HG02943 (cell line): ENCODE results near the gene TRAPPC14.

Experiments used
- ATAC-seq: cut with Tn5 transposase; IDR thresholded peaks from one replicate; pipeline ENCODE4 v1.9.1; 2021; ENCODE audit warnings: mild to moderate bottlenecking, low read depth, moderate library complexity; ENCODE audit not compliant: unreplicated experiment

TRAPPC14 gene

DNA sequence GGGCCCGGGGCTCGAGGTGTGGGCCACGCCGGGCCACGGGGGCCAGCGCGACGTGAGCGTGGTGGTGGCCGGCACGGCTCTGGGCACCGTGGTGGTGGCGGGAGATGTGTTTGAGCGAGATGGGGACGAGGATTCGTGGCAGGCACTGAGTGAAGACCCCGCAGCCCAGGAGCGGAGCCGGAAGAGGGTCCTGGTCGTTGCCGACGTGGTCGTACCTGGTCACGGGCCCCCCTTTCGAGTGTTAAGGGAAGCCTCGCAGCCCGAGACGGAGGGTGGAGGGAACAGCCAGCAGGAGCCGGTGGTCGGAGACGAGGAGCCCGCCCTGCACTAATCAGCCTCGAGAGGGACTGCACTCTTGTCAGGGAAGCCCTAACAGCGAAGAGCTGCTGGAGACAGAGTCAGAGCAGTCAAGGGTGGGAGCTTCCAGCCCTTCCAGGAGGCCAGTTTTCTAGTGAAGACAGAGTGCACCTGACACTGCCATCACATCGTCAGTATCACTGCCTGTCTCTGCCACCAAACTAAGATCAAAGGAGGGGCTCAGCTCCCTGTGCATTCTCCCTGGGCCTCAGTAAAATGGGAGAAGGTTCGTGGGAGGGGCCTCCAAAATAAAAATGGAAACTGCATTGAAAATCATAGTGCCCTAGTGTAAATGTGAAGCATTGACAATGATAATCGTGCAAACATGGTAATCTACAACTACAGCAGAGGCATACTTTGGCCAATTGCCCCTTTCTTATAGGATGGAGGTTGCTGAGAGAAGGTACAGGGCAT is 30.5 kb downstream of the TRAPPC14 start:
- no peak for ATAC-seq

DNA sequence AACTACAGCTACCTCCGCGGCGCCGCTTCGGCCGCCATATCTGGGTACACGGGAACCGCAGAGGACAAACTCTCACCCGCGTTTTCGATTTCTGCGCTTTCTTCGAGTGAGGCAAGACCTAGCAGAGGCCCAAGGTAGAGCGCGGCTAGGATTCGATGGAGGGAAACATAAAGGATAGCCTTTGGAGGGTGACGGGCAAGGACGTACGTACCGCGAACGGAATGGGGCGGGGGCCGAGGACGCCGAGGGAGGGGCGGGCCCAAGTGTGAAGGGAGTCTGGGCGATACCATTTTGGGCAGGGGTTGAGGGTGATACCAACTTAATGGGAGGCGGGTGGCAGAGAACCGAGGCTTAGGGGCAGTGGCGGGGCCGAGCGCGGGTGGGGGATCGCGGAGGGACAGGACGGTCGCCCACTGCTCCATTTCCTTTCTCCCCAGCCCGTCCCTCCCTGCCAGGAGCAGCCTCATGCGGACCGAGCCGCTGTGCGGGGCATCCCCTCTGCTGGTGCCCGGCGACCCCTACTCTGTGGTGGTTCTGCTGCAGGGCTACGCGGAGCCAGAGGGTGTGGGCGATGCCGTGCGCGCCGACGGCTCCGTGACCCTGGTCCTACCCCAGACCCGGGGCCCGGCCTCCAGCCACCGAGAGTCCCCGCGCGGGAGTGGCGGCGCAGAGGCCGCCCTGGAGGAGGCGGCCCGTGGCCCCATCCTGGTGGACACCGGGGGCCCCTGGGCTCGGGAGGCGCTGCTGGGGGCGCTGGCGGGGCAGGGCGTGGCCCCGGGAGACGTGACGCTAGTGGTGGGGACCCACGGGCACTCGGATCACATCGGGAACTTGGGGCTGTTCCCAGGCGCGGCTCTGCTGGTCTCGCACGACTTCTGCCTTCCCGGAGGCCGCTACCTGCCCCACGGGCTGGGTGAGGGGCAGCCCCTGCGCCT is 31.3 kb downstream of the TRAPPC14 start, which contains the start of gene MBLAC1:
Gene MBLAC1, plus strand, starts transcription at position 37 of the 935 bp plus-strand sequence. Its CDS starts 429 bp downstream, at position 466.
- ATAC-seq: peak; percentile 53

- peak; percentile 25 for ATAC-seq
Measured at GRCh38 chr7:100126239-100126930, 32.1 kb downstream of the TRAPPC14 start.

GRCh38 chr7:100124301-100125230 is 34.0 kb downstream of the TRAPPC14 start:
- ATAC-seq: no peak

- no peak for ATAC-seq
Measured at GRCh38 chr7:100122568-100122967, 36.0 kb downstream of the TRAPPC14 start.

DNA sequence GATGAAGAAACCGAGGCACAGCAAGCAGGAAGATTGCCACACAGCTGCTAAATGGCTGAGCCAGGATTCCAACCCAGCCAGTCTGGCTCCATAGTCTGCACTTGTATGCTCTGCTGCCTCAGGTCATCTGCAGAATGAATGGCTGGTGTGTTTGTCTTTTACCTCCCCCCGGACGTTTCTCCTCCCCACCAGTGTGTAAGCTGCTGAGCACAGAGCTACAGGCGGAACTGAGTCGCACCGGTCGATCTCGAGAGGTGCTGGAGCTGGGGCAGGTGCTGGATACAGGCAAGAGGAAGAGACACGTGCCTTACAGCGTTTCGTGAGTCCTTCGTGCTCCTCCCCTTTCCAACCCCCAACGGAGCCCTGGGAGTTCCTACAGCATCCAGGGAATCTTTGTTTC is 36.5 kb downstream of the TRAPPC14 start:
- ATAC-seq: no peak

GRCh38 chr7:100120733-100121036 is 37.8 kb downstream of the TRAPPC14 start:
- ATAC-seq: no peak

- ATAC-seq: peak; percentile 42
Measured at GRCh38 chr7:100119970-100120732, 38.4 kb downstream of the TRAPPC14 start.

DNA sequence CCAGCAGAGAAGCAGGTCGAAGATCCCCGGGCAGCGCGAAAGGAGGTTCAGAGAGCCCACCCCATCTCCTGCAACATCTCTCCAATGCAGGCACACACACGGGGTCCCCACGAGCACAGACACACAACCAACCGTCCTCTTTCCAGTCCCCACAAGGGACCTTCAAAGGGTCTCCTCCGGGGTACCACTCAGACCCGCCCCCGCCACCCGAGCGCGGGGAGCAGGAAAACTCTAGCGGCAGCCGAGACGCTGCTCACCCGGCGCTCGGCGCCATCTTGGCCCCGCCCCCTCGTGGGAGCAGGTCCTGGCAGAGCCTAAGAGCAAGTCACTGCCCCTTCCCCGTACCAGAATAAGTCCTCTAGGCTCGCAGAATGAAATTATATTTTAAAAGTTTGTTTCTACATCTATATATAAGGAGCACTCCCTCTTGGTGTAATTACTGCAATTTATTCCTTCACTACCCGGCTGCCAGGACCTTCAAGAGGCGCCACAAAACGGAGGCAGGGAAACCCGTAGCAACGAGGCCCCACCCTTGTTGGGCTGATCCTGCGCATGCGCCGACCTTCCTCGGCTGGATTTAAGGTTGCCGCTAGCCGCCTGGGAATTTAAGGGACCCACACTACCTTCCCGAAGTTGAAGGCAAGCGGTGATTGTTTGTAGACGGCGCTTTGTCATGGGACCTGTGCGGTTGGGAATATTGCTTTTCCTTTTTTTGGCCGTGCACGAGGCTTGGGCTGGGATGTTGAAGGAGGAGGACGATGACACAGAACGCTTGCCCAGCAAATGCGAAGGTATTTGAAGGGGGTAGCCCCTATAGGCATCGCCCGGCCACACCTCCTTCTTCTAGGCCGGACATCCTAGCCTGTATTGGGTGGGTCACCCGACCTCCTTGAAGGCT is 39.2 kb downstream of the TRAPPC14 start, which contains the start of the genes CNPY4 and TAF6:
Gene CNPY4, plus strand, starts transcription at position 563 of the 898 bp plus-strand sequence. Its CDS starts 111 bp downstream, at position 674.
Gene TAF6, minus strand, starts transcription at position 287 of the 898 bp plus-strand sequence. CDS start 5,149 bp downstream, outside the sequence.
- peak; percentile 75 for ATAC-seq

- ATAC-seq: no peak
Measured at GRCh38 chr7:100118388-100119071, 40.0 kb downstream of the TRAPPC14 start.

GRCh38 chr7:100115026-100115425 is 43.5 kb downstream of the TRAPPC14 start:
- ATAC-seq: no peak

- ATAC-seq: no peak
Measured at GRCh38 chr7:100111914-100112313, 46.6 kb downstream of the TRAPPC14 start.

DNA sequence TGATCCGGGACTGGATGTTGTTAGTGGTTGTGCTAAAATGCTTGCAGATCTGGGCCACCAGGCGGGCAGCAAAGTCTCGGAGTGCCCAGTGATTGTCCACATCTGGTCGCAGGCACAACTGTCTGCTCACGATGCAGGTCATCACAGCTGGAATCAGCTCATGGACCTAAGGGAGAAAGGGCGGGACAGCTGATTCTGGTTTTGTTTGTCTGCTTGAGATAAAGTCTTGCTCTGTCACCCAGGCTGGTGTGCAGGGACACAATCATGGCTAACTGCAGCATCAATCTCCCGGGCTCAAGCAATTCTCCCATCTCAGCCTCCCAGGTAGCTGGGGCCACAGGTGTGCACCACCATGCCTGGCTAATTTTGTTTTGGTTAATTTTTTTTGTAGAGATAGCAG is 47.4 kb downstream of the TRAPPC14 start:
- no peak for ATAC-seq

GRCh38 chr7:100109521-100110163 is 48.9 kb downstream of the TRAPPC14 start:
- no peak for ATAC-seq

DNA sequence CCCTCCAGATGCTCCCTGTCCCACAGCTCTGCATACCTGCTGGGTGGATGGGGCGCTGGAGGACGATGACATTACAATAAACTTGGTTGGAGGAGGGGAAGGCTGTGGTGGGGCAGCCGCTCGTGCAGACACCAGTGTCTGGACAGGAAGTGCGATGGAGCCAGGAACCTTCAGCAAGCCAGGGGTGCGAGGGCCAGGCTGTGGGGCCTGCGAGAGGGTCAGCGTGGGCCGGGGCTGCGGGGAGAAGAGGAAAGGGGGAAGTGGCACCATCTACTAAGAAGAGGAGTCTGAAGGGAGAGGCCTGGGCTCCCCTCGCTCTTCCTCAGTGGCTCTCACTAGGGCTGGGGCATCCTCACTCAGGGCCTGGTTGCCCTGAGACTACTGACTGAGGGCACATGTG is 50.6 kb downstream of the TRAPPC14 start:
- ATAC-seq: no peak

GRCh38 chr7:100107125-100107737 is 51.3 kb downstream of the TRAPPC14 start:
- no peak for ATAC-seq
